Measurements from ENCODE around the gene GPR132.

GPR132 gene

GRCh38 chr14:105015242-105015641 is 50.0 kb downstream of the GPR132 start:
- no peak for DNase-seq

GRCh38 chr14:105014631-105015030 is 50.6 kb downstream of the GPR132 start:
- no peak for DNase-seq

- no peak for DNase-seq
Measured at GRCh38 chr14:105014032-105014431, 51.2 kb downstream of the GPR132 start.

GRCh38 chr14:105013150-105013785 is 52.0 kb downstream of the GPR132 start:
- DNase-seq = no peak

- no peak for DNase-seq
Measured at GRCh38 chr14:105012171-105012985, 52.9 kb downstream of the GPR132 start.

GRCh38 chr14:105011312-105011990 is 53.8 kb downstream of the GPR132 start:
- no peak for DNase-seq

GRCh38 chr14:105010891-105011291 is 54.3 kb downstream of the GPR132 start:
- no peak for DNase-seq

- no peak for DNase-seq
Measured at GRCh38 chr14:105010106-105010505, 55.1 kb downstream of the GPR132 start.

GRCh38 chr14:105007593-105008264 is 57.5 kb downstream of the GPR132 start:
- no peak for DNase-seq

GRCh38 chr14:105006831-105007592 is 58.2 kb downstream of the GPR132 start:
- DNase-seq = no peak

GRCh38 chr14:105005929-105006830 is 59.0 kb downstream of the GPR132 start:
- no peak for DNase-seq

- DNase-seq = no peak
Measured at GRCh38 chr14:105005329-105005928, 59.8 kb downstream of the GPR132 start.
